ENCODE measurements around the gene ZNF598.

DNA sequence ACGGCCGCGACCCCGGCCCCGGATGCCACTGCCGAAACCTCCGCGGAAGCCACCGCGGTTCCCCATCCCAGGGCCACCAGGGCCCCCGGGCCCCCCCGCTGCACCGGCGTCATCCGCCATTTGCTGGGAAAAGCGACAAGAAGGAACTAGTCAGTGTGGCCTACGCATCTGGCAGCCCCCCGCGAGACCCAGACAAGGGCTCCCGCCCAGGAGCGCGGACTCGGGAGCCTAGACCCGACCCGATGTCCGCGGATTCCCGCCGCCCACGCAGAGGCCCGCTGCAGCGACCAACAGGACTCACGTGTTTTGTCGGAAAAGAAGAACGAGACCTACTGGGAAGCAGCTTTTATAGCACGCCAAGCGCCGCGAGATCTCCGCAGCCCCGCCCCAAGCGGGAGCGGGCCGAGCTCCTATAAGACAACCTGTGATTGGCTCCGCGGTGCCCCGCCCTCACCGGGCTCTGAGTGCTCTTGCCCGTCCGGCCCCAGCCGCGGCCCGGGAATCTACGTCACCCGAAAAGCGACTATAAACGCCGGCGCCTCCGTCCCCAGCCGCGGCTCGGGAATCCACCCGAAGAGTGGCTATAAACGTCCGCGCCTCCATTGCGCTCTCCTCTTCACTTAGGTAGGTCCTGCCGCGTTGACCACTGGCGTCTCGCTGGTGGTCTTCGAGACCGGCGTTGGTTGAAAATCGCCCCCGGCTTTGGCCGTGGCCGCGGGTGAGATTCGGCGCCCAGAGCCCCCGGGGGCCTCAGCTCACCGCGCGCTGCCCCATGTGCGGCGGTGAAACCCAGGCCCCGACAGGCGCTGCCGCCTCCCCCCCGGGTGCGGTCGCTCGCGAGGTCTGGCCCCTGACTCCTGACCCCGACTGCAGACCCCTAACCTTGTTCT, 44.9 kb downstream of the ZNF598 start, which contains the start of gene RPS2:
- TF ChIP-seq, protein P1, sequence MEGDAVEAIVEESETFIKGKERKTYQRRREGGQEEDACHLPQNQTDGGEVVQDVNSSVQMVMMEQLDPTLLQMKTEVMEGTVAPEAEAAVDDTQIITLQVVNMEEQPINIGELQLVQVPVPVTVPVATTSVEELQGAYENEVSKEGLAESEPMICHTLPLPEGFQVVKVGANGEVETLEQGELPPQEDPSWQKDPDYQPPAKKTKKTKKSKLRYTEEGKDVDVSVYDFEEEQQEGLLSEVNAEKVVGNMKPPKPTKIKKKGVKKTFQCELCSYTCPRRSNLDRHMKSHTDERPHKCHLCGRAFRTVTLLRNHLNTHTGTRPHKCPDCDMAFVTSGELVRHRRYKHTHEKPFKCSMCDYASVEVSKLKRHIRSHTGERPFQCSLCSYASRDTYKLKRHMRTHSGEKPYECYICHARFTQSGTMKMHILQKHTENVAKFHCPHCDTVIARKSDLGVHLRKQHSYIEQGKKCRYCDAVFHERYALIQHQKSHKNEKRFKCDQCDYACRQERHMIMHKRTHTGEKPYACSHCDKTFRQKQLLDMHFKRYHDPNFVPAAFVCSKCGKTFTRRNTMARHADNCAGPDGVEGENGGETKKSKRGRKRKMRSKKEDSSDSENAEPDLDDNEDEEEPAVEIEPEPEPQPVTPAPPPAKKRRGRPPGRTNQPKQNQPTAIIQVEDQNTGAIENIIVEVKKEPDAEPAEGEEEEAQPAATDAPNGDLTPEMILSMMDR (IDR thresholded peaks at IDR 0.05; ENCODE audit: insufficient read depth, low read depth, low read length): no peak
- no peak for TF ChIP-seq EZH2 (IDR thresholded peaks at IDR 0.05; ENCODE audit: insufficient read depth, low read length)

Measured in astrocyte (in vitro differentiated cells and primary cell).